Loucy (cell line): ENCODE results near the gene PTPRO.
A peak's percentile ranks its signal among the peaks of the same experiment; 100 is the strongest.

Source experiments
- CTCF ChIP-seq: fragments of 200-600 bp; sonication (generic); conservative IDR thresholded peaks from 2 replicates; pipeline ENCODE4 v1.5.1; 2014; ENCODE audit warnings: mild to moderate bottlenecking, antibody characterized with exemption, low read length
- EZH2phosphoT487 ChIP-seq: fragments of 200-600 bp; IDR thresholded peaks from 2 replicates; pipeline ENCODE4 v1.6.1; 2018; ENCODE audit warnings: antibody characterized with exemption, mild to moderate bottlenecking, moderate library complexity, borderline replicate concordance

GRCh38 chr12:15590180-15590826 is 268.0 kb downstream of the PTPRO start:
- TF ChIP-seq CTCF (peak; percentile 93), EZH2phosphoT487 (no peak)
